Activated CD8-positive, alpha-beta memory T cell treated with anti-CD3 and anti-CD28 coated beads, Interleukin-2, amount 50 U/mL, for 24 hours (primary cell): ENCODE measurements around the gene SH2D2A.

Source experiments
- DNase-seq: peaks from one replicate; pipeline ENCODE4 v3.0.0-alpha.2; 2020; ENCODE audit errors: extremely low read depth

Gene SH2D2A

GRCh38 chr1:156803086-156803851, 13.4 kb downstream of the SH2D2A start:
- no peak for DNase-seq

- no peak for DNase-seq
Measured at GRCh38 chr1:156802421-156802935, 14.2 kb downstream of the SH2D2A start.

DNA sequence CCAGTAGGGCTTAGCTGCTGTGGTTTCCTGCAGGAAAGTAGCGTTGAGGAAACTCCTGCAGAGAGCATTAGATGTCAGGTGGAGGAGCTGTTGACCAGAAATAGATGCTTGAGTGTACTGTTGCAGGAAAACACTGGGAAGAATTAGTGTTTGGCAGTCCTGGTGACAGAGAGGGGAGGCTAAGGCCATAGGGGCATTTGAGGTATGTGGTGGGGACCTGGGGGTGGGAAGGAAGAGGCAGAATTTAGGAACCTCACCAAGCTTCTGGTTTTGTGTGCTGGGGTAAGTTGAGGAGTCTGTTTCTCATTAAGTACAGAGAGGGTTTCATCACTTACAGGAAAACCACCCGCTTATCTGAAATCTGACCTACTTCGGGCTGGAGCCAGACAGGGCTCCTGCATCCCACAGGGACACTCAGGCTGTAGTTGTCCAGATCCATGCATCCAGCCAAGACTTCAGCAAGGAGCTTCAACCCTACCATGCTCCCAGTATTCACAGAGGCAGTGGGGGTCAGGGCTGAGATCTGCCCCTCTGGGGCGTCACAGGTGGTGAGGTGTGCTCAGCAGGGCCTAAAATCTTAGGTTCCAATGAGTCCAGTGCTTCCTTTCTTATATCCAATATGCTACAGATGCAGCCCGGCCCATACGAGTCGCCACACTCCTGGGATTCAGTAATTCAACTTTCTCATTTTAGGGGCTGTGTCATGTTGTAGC, 15.1 kb downstream of the SH2D2A start:
- no peak for DNase-seq

GRCh38 chr1:156797212-156797871, 19.3 kb downstream of the SH2D2A start:
- DNase-seq: no peak

GRCh38 chr1:156796340-156797097, 20.1 kb downstream of the SH2D2A start:
- DNase-seq: no peak

DNA sequence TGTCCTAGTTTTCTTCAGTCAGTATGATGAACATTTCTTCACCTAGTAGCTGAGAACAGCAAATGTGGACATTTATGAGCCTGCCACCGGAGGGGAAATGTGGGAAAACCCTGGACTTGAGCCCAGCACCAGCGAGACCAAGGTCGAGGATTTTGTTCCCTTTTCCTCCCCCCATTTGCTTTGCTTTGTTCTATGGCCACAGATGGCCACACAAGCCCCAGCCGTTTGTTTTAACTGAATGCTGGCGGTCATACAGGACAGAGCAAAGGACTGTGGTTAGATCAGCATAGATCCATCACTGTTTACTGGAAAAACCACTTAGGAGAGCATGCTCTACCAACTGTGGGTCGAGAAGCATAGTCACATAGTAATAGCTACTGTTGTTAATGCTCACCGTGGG, 20.9 kb downstream of the SH2D2A start:
- no peak for DNase-seq

DNA sequence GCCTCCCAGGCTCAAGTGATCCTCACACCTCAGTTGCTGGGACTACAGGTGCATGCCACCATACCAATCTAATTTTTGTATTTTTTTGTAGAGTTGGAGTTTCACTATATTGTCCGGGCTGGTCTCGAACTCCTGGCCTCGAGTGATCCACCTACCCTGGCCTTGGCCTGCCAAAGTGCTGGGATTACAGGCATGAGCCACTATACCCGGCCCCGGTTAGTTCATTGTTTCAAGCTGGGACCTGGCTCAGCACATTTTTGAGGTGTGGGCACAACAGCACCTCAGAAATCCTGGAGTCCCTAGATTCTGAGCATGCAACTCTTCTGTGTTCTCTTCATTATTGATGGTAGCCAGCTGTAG, 21.3 kb downstream of the SH2D2A start:
- DNase-seq: no peak

DNA sequence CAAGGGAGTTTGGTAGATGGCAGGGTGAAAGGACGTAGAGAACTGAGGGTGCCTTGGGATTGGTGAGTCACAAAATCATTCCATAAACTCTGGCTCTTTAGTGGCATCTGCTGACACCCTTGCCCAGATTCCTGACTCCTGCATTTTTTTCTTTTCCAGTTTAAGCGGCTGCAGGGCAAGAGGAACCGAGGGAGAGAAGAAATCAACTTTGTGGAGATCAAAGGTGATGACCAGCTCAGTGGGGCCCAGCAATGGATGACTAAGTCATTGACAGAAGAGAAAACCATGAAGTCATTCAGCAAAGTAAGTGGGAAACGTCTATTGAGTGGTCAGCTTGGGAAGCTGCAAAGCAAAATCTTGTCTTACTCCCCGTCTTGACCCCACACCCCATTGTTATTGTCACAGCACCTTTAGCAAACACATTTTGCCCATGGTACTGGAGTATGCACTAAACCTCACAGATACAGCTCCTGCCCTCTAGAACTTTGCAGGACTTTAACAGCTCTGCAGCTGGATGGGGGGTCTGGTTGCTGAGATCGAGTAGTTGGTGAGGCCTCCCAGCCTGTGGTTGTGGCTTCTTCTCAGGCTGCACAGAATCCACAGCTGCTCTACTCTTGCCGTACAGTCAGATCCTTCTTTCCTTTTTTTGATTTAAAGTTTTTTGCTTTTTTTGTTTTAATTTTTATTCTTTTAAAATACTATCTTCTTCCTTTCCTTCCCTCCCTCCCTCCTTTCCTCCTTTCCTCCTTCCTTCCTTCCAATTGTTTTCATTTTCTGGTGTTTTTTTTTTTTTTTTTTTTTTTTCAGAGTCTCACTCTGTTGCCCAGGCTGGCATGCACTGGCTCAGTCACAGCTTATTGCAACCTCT, 21.9 kb downstream of the SH2D2A start:
- DNase-seq: no peak

DNA sequence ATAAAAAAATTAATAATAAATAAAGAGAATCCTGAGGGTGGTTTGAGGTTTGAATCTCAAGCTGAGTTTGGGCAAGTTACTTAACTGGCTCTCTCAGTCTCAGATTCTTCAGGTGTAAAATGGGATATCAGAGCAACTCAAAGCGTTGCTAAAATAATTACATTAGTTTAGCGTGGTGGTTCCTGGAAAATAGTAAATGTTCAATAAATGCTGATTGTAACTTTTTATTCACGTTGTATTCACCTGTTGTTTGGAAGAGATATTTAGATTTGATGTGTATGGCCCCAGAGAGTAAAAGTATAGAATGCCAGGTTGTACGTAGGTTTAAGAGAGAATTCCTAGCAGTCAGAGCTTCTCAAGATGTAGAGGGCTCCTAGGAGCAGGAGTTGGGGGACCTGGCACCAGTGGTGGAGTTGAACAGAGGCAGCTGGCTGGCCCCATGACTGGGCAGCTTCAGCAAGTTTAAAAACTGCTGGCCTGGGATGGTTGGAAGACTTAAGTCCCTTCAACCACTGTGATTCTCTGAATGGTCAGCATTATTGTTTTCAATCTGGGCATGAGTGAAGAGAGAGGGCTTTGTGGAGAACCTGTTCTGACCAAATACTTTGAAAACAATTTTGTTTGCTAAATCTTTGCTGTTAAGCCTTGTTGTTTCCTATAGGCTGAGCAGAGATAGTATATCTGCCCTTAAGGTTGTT, 26.9 kb downstream of the SH2D2A start:
- DNase-seq: no peak

DNA sequence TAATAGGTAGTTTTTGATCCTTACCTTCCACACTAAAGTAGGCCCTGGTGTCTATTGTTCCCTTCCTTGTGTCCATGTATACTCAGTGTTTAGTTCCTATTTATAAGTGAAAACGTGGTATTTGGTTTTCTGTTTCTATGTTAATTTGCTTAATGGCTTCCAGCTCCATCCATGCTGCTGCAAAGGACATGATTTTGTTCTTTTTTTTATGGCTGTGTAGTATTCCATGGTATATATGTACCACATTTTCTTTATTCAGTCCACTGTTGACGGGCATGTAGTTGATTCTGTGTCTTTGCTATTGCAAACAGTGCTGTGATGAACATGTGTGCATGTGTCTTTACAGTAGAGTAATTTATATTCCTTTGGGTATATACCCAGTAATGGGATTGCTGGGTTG, 28.5 kb downstream of the SH2D2A start:
- no peak for DNase-seq

- DNase-seq: no peak
Measured at GRCh38 chr1:156786640-156787039, 30.0 kb downstream of the SH2D2A start.

GRCh38 chr1:156785458-156785857, 31.2 kb downstream of the SH2D2A start:
- no peak for DNase-seq

GRCh38 chr1:156781585-156782186, 35.0 kb downstream of the SH2D2A start:
- DNase-seq: no peak

- DNase-seq: no peak
Measured at GRCh38 chr1:156777573-156777972, 39.1 kb downstream of the SH2D2A start.

DNA sequence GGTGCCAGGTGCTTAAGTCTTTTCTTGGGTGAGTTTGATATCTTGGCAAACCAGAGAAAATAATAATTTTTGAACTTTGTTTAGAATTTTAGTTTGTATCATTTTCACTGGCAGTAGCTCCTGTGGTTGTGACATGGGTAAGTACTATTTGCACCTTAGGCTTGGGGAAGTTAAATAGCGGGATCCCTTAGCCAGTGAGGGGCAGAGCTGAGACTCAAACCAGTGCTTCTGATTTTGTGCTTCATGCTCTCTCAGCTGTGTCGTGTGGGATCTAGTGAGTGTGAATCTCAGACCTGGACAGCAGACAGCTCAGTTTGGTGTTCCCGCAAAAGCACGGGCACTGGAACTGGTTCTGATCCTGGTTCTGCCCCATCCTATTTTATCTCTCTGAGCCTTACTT, 39.7 kb downstream of the SH2D2A start:
- no peak for DNase-seq

GRCh38 chr1:156775799-156776198, 40.8 kb downstream of the SH2D2A start:
- no peak for DNase-seq

DNA sequence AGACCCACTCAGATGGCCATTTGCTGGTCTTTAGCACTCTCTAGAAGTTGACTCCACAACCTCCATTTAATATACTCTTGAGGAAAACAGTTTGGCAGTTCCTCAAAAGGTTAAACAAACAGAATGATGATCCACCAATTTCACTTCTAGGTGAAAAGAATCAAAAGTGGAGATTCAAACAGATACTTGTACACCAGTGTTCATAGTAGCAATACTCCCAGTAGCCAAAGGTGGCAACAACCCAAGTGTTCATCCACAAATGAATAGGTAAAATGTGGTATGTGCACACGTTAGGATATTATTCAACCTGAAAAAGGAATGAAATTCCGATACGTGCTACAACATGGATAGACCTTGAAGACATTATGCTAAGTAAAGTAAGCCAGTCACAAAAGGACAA, 43.0 kb downstream of the SH2D2A start:
- no peak for DNase-seq

DNA sequence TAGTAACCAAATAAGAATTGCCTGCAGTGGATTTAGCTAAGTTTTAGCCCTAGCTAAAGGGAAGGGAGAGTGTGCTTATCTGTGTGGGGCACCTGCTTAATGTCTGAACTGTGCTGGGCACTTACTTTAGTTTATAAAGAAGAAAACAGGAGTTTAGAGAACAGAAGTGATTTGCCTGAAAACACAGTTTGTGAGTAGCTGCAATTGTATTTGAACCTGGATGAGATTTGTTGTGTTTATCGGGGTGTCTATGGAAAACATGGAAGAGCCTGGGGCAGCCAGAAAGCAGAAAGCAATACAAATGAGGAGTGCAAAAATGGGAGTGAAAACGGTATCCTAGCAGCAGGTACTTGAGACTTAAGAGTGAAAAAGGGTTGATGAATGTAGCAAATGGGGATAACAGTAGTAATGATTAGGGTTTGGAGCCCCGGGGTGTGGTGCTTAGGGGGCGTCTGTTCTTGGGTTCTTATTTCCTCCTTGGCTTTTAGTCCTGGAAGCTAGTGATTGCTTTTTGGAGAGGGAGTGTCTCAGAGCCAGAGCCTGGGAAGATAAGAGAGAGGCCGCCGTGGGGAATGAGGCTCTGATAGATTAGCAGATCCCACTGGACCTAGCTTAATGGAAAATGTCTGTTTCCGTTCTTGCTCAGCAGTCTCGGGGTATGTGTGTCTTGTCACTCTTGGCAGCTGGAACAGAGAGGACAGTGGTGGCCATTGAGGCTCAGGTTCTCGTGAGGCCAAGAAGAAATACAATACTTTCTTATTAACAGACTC, 43.7 kb downstream of the SH2D2A start:
- no peak for DNase-seq

- DNase-seq: no peak
Measured at GRCh38 chr1:156772222-156772621, 44.4 kb downstream of the SH2D2A start.
